GM12878 (cell line): ENCODE data around the gene GTF2A1. TPM values are rescaled to one million over a fixed set of nuclear protein-coding genes. Genes with fewer than 3 reads are reported as not detected.

Experiments used
- ATAC-seq: fragments of 200-7000 bp; cut with Tn5 transposase; 3 replicates; pipeline ENCODE4 v1.9.1; 2020; ENCODE audit warnings: mild to moderate bottlenecking, moderate library complexity
- BruUV-seq: library from RNA; stranded (reverse); fragments of 400-500 nt; replicated peaks from 2 replicates; lab custom pipeline; 2021; lab: Mats Ljungman, UMichigan
- CTCF ChIA-PET: fragments of 300-600 bp; sonication (Branson Sonifier 250); formaldehyde crosslinking; extraction: SDS; loops from one replicate; lab custom pipeline; 2021; ENCODE audit warnings: inconsistent platforms; lab: Yijun Ruan, JAX
- POLR2A ChIA-PET: fragments of 350-600 bp; formaldehyde crosslinking; extraction: SDS; loops from one replicate; lab custom pipeline; 2021; ENCODE audit warnings: inconsistent platforms; lab: Charles Lee
- RAD21 ChIA-PET: fragments of 300-600 bp; sonication (Branson Sonifier 250); formaldehyde crosslinking; loops from one replicate; lab custom pipeline; 2023; ENCODE audit warnings: antibody characterized with exemption; ENCODE audit not compliant: unreplicated experiment; lab: Charles Lee
- SMC1A ChIA-PET: fragments of 300-600 bp; sonication (Branson Sonifier 250); formaldehyde crosslinking; loops from one replicate; lab custom pipeline; 2023; ENCODE audit not compliant: unreplicated experiment, uncharacterized antibody; lab: Charles Lee
- DNase-seq: peaks from one replicate; pipeline ENCODE4 v3.0.0-alpha.2; 2011; ENCODE audit warnings: low read depth, low spot score
- FAIRE-seq: peaks from 3 replicates; lab custom pipeline; 2011; peaks lifted over from hg19 to GRCh38; lab: Jason Lieb, UNC
- H2AFZ ChIP-seq: 2 replicates; pipeline ENCODE4 v1.6.0; 2011; ENCODE audit warnings: low read depth, low read length, control low read depth; ENCODE audit not compliant: control insufficient read depth
- H3K27ac ChIP-seq: 2 replicates; pipeline ENCODE4 v1.5.1; 2011; ENCODE audit warnings: control low read depth; ENCODE audit not compliant: control insufficient read depth, insufficient read depth
- H3K27me3 ChIP-seq, 2 experiments: replicated peaks in 1 of 2; 2 replicates each; pipeline versions ENCODE4 v1.6.0 to v1.6.1; 2011; ENCODE audit warnings: low read length in 1 of 2; ENCODE audit not compliant: control insufficient read depth in 2 of 2, insufficient read depth in 2 of 2
- H3K36me3 ChIP-seq, 2 experiments: 2 replicates each; pipeline ENCODE4 v1.5.1; 2011; ENCODE audit warnings: low read length in 1 of 2; ENCODE audit not compliant: control insufficient read depth in 2 of 2, insufficient read depth in 2 of 2
- H3K4me1 ChIP-seq: 2 replicates; pipeline ENCODE4 v1.6.1; 2011; ENCODE audit warnings: mild to moderate bottlenecking, low read length, moderate library complexity, mixed read lengths; ENCODE audit not compliant: control insufficient read depth, insufficient read depth
- H3K4me2 ChIP-seq: 2 replicates; pipeline ENCODE4 v1.6.0; 2011; ENCODE audit warnings: control low read depth; ENCODE audit not compliant: control insufficient read depth, insufficient read depth
- H3K4me3 ChIP-seq: fragments of 200-600 bp; sonication (generic); 2 replicates; pipeline ENCODE4 v1.5.1; 2016
- H3K79me2 ChIP-seq: 2 replicates; pipeline ENCODE4 v1.6.0; 2011; ENCODE audit warnings: low read length; ENCODE audit not compliant: control insufficient read depth, insufficient read depth
- H3K9ac ChIP-seq: 2 replicates; pipeline ENCODE4 v1.8.0; 2011; ENCODE audit warnings: low read length, control low read depth, mixed read lengths; ENCODE audit not compliant: control insufficient read depth, insufficient read depth
- H3K9me3 ChIP-seq: replicated peaks from 3 replicates; pipeline ENCODE4 v1.5.1; 2011; ENCODE audit warnings: mild to moderate bottlenecking, low read length; ENCODE audit not compliant: control insufficient read depth, insufficient read depth
- H4K20me1 ChIP-seq: 2 replicates; pipeline ENCODE4 v1.6.0; 2011; ENCODE audit not compliant: control insufficient read depth, insufficient read depth
- WGBS: methylation state at CpG from one replicate; pipeline ENCODE4 v1.1.6; 2016; ENCODE audit warnings: low lambda C conversion rate; ENCODE audit not compliant: insufficient replicate concordance, insufficient coverage; ENCODE audit errors: missing lambda C conversion rate; 5-methylcytosine and 5-hydroxymethylcytosine counted together
- in situ Hi-C: fragments of 300-500 bp; cut with MboI; formaldehyde crosslinking; loops from 9 replicates; pipeline ENCODE4 v1.14.3; 2018; ENCODE audit warnings: mixed read lengths
- intact Hi-C: fragments of 100-400 bp; cut with micrococcal nuclease; formaldehyde crosslinking; loops from one replicate; pipeline ENCODE4 v1.14.2; 2022; ENCODE audit not compliant: unreplicated experiment
- polyA plus RNA-seq, 11 experiments: library from polyadenylated mRNA; depleted of rRNA in 4 of 11; unstranded in 6 of 11; stranded (reverse) in 5 of 11; fragments of >200 nt; fragmentation: Nextera tagmentation in 4 of 11; fragmentation: Illumina TruSeq in 1 of 11; extraction: Ambion mirVana in 4 of 11; extraction: Trizol in 1 of 11; gene quantifications; 1 replicate in 1 of 11; 2 replicates in 10 of 11; pipeline versions ENCODE4 v1.2.1 to v1.2.3, GENCODE V29; 2011 to 2016; ENCODE audit warnings: inconsistent platforms in 2 of 11, missing spikeins in 2 of 11, low read depth in 1 of 11
- total RNA-seq, 4 experiments: library from RNA; depleted of rRNA in 3 of 4; stranded (reverse); fragments of >200 nt in 3 of 4; fragmentation: Illumina TruSeq in 1 of 4; extraction: Trizol in 1 of 4; gene quantifications; 2 replicates each; pipeline versions ENCODE4 v1.2.1 to v1.2.3, GENCODE V29; 2013 to 2021
- TF ChIP-seq, protein P1 (sequence below): fragments of 450-650 bp; formaldehyde crosslinking; IDR thresholded peaks from 2 replicates; pipeline ENCODE4 v1.4.0; 2022; ENCODE audit warnings: mild to moderate bottlenecking, moderate library complexity
- TF ChIP-seq, protein P2 (sequence below): fragments of 450-650 bp; IDR thresholded peaks from 2 replicates; pipeline ENCODE4 v1.6.1; 2017; ENCODE audit warnings: mild to moderate bottlenecking, moderate library complexity
- TF ChIP-seq, protein P3 (sequence below): fragments of 450-650 bp; formaldehyde crosslinking; IDR thresholded peaks from 2 replicates; pipeline ENCODE4 v1.4.0; 2020; ENCODE audit warnings: mild to moderate bottlenecking, moderate library complexity

The GTF2A1 gene
- total and polyA plus RNA-seq, 10 of the 15 experiments (the other 5 are each of a cell fraction or from before 2014, with no cell fraction given), result 2.5 to 28.7 (median 14.9) TPM

DNA sequence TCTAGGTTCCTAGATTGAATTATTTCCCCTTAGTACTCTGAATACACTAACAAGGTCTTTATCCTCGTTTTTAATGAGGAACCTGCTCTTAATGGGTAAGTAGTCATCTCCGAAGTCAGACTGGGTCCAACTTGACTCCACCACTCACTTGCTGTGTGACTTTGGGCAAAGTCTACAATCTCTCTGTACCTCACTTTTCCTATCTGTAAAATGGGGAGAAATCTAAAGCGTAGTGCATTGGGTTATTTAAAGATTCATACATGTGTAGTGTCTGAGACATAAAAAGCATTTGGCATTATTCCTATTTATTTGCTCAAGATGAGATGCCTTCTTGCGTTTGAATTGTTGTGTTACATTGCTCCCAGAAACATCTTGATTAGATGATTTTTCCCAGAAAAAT, 51.5 kb downstream of the GTF2A1 start:
- intact Hi-C loops, result no loop called here
- Histone ChIP-seq H3K9me3 (no peaks in the 10 kb centered on the region), H3K9ac (peak overlapping the region; percentile 59), H2AFZ (peak overlapping the region; percentile 97), H3K27me3 (no peaks in the 10 kb centered on the region), H3K4me3 (peak overlapping the region; percentile 80), H3K4me2 (peak overlapping the region; percentile 52), H4K20me1 (no peaks in the 10 kb centered on the region), H3K36me3 (no peaks in the 10 kb centered on the region), H3K79me2 (no peaks in the 10 kb centered on the region), H3K27ac (no peak overlapping the region), H3K4me1 (peaks cover 32% of the 10 kb centered on the region)
- 62% methylated on average over 4 of the region's 4 CpGs for WGBS
- ChIA-PET POLR2A (interaction anchor here (1.1 to 1.5 kb wide), 3 partner anchors 16 to 300 kb away, joined by 3 to 7 read pairs (median 5); partner anchors contain the start of gene GTF2A1), CTCF (interaction anchor here (1.0 to 5.1 kb wide), 15 partner anchors 12 to 301 kb away, joined by 3 to 69 read pairs (median 9); partner anchors contain the start of gene TSHR), RAD21 (interaction anchor here (1.1 to 1.4 kb wide), 4 partner anchors 19 to 228 kb away, joined by 3 to 12 read pairs (median 4); partner anchors contain the start of genes CEP128 and TSHR), SMC1A (interaction anchor here (1.0 to 3.3 kb wide), 8 partner anchors 10 to 284 kb away, joined by 3 to 26 read pairs (median 4); partner anchors contain the start of gene TSHR)
- FAIRE-seq (no peak), DNase-seq (no peak), ATAC-seq (no peak)
- no TSS peak for BruUV-seq
- TF ChIP-seq, protein P1, sequence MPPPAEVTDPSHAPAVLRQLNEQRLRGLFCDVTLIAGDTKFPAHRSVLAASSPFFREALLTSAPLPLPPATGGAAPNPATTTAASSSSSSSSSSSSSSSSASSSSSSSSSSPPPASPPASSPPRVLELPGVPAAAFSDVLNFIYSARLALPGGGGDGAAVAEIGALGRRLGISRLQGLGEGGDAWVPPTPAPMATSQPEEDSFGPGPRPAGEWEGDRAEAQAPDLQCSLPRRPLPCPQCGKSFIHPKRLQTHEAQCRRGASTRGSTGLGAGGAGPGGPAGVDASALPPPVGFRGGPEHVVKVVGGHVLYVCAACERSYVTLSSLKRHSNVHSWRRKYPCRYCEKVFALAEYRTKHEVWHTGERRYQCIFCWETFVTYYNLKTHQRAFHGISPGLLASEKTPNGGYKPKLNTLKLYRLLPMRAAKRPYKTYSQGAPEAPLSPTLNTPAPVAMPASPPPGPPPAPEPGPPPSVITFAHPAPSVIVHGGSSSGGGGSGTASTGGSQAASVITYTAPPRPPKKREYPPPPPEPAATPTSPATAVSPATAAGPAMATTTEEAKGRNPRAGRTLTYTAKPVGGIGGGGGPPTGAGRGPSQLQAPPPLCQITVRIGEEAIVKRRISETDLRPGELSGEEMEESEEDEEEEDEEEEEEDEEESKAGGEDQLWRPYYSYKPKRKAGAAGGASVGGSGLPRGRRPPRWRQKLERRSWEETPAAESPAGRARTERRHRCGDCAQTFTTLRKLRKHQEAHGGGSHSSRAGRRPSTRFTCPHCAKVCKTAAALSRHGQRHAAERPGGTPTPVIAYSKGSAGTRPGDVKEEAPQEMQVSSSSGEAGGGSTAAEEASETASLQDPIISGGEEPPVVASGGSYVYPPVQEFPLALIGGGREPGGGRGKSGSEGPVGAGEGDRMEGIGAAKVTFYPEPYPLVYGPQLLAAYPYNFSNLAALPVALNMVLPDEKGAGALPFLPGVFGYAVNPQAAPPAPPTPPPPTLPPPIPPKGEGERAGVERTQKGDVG (CRISPR knock-in tag), result no peak
- in situ Hi-C loops, result no loop called here

DNA sequence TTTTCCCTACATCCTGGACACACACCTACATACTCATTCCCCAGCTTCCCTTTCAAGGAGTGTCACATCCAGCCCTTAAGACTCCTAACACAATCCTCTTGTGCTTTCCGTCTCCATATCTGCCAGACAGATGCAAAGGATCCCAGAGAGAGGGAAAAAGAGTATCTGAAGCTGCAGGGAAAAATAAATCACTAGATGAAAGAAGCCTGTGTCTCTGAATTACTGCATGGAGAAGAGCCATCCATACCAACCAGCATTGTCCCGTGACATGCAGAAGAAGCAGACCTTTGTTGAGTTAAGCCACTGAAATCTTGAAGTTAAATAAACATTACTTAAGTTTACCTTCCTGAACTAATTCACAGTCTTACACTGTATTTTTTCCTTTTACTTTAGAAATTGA, 54.6 kb downstream of the GTF2A1 start:
- H3K4me2 ChIP-seq, result no peak overlapping the region
- ChIA-PET CTCF (interaction anchor here (1.1 to 10.8 kb wide), 4 partner anchors 9 to 169 kb away, joined by 3 to 96 read pairs (median 4); no protein-coding TSS in a partner anchor), RAD21 (interaction anchor here (1.3 to 3.3 kb wide), 2 partner anchors 9 to 169 kb away, joined by 4 to 25 read pairs; no protein-coding TSS in a partner anchor), POLR2A (no interaction called here), SMC1A (interaction anchor here (1.1 to 1.5 kb wide), 4 partner anchors 9 to 179 kb away, joined by 3 to 6 read pairs (median 4); no protein-coding TSS in a partner anchor)
- ATAC-seq, result no peak
- WGBS, result 97% methylated on average over 2 of the region's 2 CpGs
- no peaks in the 10 kb centered on the region for H3K27me3 ChIP-seq
- in situ Hi-C loops (no loop called here), intact Hi-C loops (no loop called here)
- H3K79me2 ChIP-seq, result no peaks in the 10 kb centered on the region
- no peak for FAIRE-seq
- DNase-seq, result no peak
- no peak overlapping the region for H3K4me3 ChIP-seq
- no peaks in the 10 kb centered on the region for H3K36me3 ChIP-seq
- H4K20me1 ChIP-seq, result no peaks in the 10 kb centered on the region
- H3K4me1 ChIP-seq, result peaks cover 13% of the 10 kb centered on the region
- H3K9ac ChIP-seq, result no peak overlapping the region
- BruUV-seq, result no TSS peak
- H2AFZ ChIP-seq, result no peak overlapping the region
- H3K27ac ChIP-seq, result no peak overlapping the region
- H3K9me3 ChIP-seq, result no peaks in the 10 kb centered on the region
- TF ChIP-seq, protein P2, sequence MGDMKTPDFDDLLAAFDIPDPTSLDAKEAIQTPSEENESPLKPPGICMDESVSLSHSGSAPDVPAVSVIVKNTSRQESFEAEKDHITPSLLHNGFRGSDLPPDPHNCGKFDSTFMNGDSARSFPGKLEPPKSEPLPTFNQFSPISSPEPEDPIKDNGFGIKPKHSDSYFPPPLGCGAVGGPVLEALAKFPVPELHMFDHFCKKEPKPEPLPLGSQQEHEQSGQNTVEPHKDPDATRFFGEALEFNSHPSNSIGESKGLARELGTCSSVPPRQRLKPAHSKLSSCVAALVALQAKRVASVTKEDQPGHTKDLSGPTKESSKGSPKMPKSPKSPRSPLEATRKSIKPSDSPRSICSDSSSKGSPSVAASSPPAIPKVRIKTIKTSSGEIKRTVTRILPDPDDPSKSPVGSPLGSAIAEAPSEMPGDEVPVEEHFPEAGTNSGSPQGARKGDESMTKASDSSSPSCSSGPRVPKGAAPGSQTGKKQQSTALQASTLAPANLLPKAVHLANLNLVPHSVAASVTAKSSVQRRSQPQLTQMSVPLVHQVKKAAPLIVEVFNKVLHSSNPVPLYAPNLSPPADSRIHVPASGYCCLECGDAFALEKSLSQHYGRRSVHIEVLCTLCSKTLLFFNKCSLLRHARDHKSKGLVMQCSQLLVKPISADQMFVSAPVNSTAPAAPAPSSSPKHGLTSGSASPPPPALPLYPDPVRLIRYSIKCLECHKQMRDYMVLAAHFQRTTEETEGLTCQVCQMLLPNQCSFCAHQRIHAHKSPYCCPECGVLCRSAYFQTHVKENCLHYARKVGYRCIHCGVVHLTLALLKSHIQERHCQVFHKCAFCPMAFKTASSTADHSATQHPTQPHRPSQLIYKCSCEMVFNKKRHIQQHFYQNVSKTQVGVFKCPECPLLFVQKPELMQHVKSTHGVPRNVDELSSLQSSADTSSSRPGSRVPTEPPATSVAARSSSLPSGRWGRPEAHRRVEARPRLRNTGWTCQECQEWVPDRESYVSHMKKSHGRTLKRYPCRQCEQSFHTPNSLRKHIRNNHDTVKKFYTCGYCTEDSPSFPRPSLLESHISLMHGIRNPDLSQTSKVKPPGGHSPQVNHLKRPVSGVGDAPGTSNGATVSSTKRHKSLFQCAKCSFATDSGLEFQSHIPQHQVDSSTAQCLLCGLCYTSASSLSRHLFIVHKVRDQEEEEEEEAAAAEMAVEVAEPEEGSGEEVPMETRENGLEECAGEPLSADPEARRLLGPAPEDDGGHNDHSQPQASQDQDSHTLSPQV, result no peak
- TF ChIP-seq, protein P3, sequence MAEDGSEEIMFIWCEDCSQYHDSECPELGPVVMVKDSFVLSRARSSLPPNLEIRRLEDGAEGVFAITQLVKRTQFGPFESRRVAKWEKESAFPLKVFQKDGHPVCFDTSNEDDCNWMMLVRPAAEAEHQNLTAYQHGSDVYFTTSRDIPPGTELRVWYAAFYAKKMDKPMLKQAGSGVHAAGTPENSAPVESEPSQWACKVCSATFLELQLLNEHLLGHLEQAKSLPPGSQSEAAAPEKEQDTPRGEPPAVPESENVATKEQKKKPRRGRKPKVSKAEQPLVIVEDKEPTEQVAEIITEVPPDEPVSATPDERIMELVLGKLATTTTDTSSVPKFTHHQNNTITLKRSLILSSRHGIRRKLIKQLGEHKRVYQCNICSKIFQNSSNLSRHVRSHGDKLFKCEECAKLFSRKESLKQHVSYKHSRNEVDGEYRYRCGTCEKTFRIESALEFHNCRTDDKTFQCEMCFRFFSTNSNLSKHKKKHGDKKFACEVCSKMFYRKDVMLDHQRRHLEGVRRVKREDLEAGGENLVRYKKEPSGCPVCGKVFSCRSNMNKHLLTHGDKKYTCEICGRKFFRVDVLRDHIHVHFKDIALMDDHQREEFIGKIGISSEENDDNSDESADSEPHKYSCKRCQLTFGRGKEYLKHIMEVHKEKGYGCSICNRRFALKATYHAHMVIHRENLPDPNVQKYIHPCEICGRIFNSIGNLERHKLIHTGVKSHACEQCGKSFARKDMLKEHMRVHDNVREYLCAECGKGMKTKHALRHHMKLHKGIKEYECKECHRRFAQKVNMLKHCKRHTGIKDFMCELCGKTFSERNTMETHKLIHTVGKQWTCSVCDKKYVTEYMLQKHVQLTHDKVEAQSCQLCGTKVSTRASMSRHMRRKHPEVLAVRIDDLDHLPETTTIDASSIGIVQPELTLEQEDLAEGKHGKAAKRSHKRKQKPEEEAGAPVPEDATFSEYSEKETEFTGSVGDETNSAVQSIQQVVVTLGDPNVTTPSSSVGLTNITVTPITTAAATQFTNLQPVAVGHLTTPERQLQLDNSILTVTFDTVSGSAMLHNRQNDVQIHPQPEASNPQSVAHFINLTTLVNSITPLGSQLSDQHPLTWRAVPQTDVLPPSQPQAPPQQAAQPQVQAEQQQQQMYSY (CRISPR knock-in tag), result no peak
